Stimulated activated naive CD8-positive, alpha-beta T cell treated with anti-CD3 and anti-CD28 coated beads, Interleukin-15, amount 100 ng/mL, for 72 hours (primary cell): ENCODE results near the gene SCP2.
A peak's percentile ranks its signal among the peaks of the same experiment; 100 is the strongest.

Experiments
- ATAC-seq: fragments of 150-1000 bp; cut with Tn5 transposase; 2 replicates; pipeline ENCODE4 v1.10.0; 2021; ENCODE audit warnings: mild to moderate bottlenecking, moderate library complexity
- DNase-seq, 2 donors: peaks; one replicate each; pipeline ENCODE4 v3.0.0; 2021 to 2022
- H3K27ac Mint-ChIP-seq, 2 donors: one replicate each; pipeline ENCODE4 v1.8.0; 2022; ENCODE audit warnings: mild to moderate bottlenecking in 2 of 2, mixed read lengths in 2 of 2, moderate library complexity in 2 of 2
- H3K27me3 Mint-ChIP-seq: one replicate; pipeline ENCODE4 v1.8.0; 2022; ENCODE audit warnings: mixed read lengths
- H3K4me1 Mint-ChIP-seq: one replicate; pipeline ENCODE4 v1.8.0; 2022; ENCODE audit warnings: mild to moderate bottlenecking, mixed read lengths
- H3K4me3 Mint-ChIP-seq, 2 donors: one replicate each; pipeline ENCODE4 v1.8.0; 2022; ENCODE audit warnings: mild to moderate bottlenecking in 2 of 2, mixed read lengths in 2 of 2, moderate library complexity in 1 of 2
- H3K9me3 Mint-ChIP-seq, 2 donors: one replicate each; pipeline ENCODE4 v1.8.0; 2022; ENCODE audit warnings: mixed read lengths in 2 of 2

Gene SCP2

GRCh38 chr1:53062708-53063591, 135.9 kb downstream of the SCP2 start:
- peaks cover 20% of the 10 kb centered on the region for H3K4me1 Mint-ChIP-seq
- ATAC-seq (peak; percentile 47), DNase-seq (no peak)
- H3K27ac Mint-ChIP-seq, result peak overlapping the region in 1 of 2 donors; percentile 7
- H3K27me3 Mint-ChIP-seq, result peaks cover 70% of the 10 kb centered on the region
- no peaks in the 10 kb centered on the region for H3K9me3 Mint-ChIP-seq
- H3K4me3 Mint-ChIP-seq, result peak overlapping the region; percentile 60 to 73

GRCh38 chr1:53063744-53064515, 136.9 kb downstream of the SCP2 start:
- no peak for DNase-seq
- no peak for ATAC-seq
- Mint-ChIP-seq H3K27ac (no peak overlapping the region), H3K4me3 (no peak overlapping the region), H3K27me3 (peaks cover 70% of the 10 kb centered on the region), H3K9me3 (no peaks in the 10 kb centered on the region), H3K4me1 (peaks cover 20% of the 10 kb centered on the region)

GRCh38 chr1:53065391-53065790, 138.3 kb downstream of the SCP2 start:
- ATAC-seq (no peak), DNase-seq (no peak)
- Mint-ChIP-seq H3K27ac (no peak overlapping the region), H3K4me3 (no peak overlapping the region), H3K4me1 (peaks cover 20% of the 10 kb centered on the region), H3K27me3 (peaks cover 56% of the 10 kb centered on the region), H3K9me3 (no peaks in the 10 kb centered on the region)

GRCh38 chr1:53066488-53066887, 139.4 kb downstream of the SCP2 start:
- Mint-ChIP-seq H3K4me1 (peaks cover 20% of the 10 kb centered on the region), H3K9me3 (no peaks in the 10 kb centered on the region), H3K4me3 (no peak overlapping the region), H3K27ac (no peak overlapping the region), H3K27me3 (peaks cover 45% of the 10 kb centered on the region)
- no peak for DNase-seq
- ATAC-seq, result no peak

- ATAC-seq, result no peak
Measured at GRCh38 chr1:53066891-53067738, 140.0 kb downstream of the SCP2 start.

GRCh38 chr1:53067886-53068285, 140.8 kb downstream of the SCP2 start:
- Mint-ChIP-seq H3K9me3 (no peaks in the 10 kb centered on the region), H3K27me3 (peaks cover 31% of the 10 kb centered on the region), H3K4me1 (peaks cover 12% of the 10 kb centered on the region), H3K27ac (peak overlapping the region in 1 of 2 donors; percentile 85), H3K4me3 (no peak overlapping the region)
- no peak for ATAC-seq
- DNase-seq, result no peak

More at GRCh38 chr1:53066891-53067738, 140.0 kb downstream of the SCP2 start:
- no peaks in the 10 kb centered on the region for H3K9me3 Mint-ChIP-seq
- H3K4me3 Mint-ChIP-seq, result no peak overlapping the region
- DNase-seq, result no peak
- H3K4me1 Mint-ChIP-seq, result peaks cover 19% of the 10 kb centered on the region
- H3K27me3 Mint-ChIP-seq, result peaks cover 38% of the 10 kb centered on the region
- H3K27ac Mint-ChIP-seq, result peak overlapping the region in 1 of 2 donors; percentile 12

- Mint-ChIP-seq H3K4me1 (peaks cover 6% of the 10 kb centered on the region), H3K27me3 (peaks cover 24% of the 10 kb centered on the region), H3K9me3 (no peaks in the 10 kb centered on the region), H3K4me3 (no peak overlapping the region), H3K27ac (no peak overlapping the region)
- DNase-seq (no peak), ATAC-seq (no peak)
Measured at GRCh38 chr1:53068314-53069099, 141.4 kb downstream of the SCP2 start.

GRCh38 chr1:53069265-53069662, 142.2 kb downstream of the SCP2 start:
- ATAC-seq, result no peak
- H3K27me3 Mint-ChIP-seq, result peaks cover 17% of the 10 kb centered on the region

GRCh38 chr1:53069663-53070327, 142.7 kb downstream of the SCP2 start:
- no peak overlapping the region for H3K27ac Mint-ChIP-seq
- DNase-seq (no peak), ATAC-seq (peak; percentile 26)

More at GRCh38 chr1:53069265-53069662, 142.2 kb downstream of the SCP2 start:
- Mint-ChIP-seq H3K4me3 (no peak overlapping the region), H3K27ac (no peak overlapping the region), H3K4me1 (no peaks in the 10 kb centered on the region), H3K9me3 (no peaks in the 10 kb centered on the region)
- no peak for DNase-seq

GRCh38 chr1:53070621-53071020, 143.5 kb downstream of the SCP2 start:
- Mint-ChIP-seq H3K9me3 (no peaks in the 10 kb centered on the region), H3K4me3 (no peak overlapping the region), H3K4me1 (no peaks in the 10 kb centered on the region), H3K27ac (no peak overlapping the region), H3K27me3 (peaks cover 3% of the 10 kb centered on the region)
- ATAC-seq (no peak), DNase-seq (peak in 1 of 2 donors; percentile 2)

More at GRCh38 chr1:53069663-53070327, 142.7 kb downstream of the SCP2 start:
- Mint-ChIP-seq H3K4me1 (no peaks in the 10 kb centered on the region), H3K27me3 (peaks cover 12% of the 10 kb centered on the region), H3K4me3 (no peak overlapping the region), H3K9me3 (no peaks in the 10 kb centered on the region)

- Mint-ChIP-seq H3K9me3 (no peaks in the 10 kb centered on the region), H3K4me1 (no peaks in the 10 kb centered on the region), H3K27ac (peak overlapping the region in 1 of 2 donors; percentile 65), H3K27me3 (no peaks in the 10 kb centered on the region), H3K4me3 (no peak overlapping the region)
- DNase-seq (peak in 1 of 2 donors; percentile 6), ATAC-seq (no peak)
Measured at GRCh38 chr1:53071167-53071865, 144.2 kb downstream of the SCP2 start.

GRCh38 chr1:53071915-53072314, 144.8 kb downstream of the SCP2 start:
- no peak overlapping the region for H3K27ac Mint-ChIP-seq
- H3K9me3 Mint-ChIP-seq, result no peaks in the 10 kb centered on the region
- no peak for ATAC-seq

GRCh38 chr1:53073287-53073686, 146.2 kb downstream of the SCP2 start:
- H3K9me3 Mint-ChIP-seq, result no peaks in the 10 kb centered on the region
- no peaks in the 10 kb centered on the region for H3K27me3 Mint-ChIP-seq
- H3K4me1 Mint-ChIP-seq, result no peaks in the 10 kb centered on the region

More at GRCh38 chr1:53071915-53072314, 144.8 kb downstream of the SCP2 start:
- Mint-ChIP-seq H3K27me3 (no peaks in the 10 kb centered on the region), H3K4me1 (no peaks in the 10 kb centered on the region), H3K4me3 (no peak overlapping the region)
- DNase-seq, result no peak

More at GRCh38 chr1:53073287-53073686, 146.2 kb downstream of the SCP2 start:
- Mint-ChIP-seq H3K27ac (no peak overlapping the region), H3K4me3 (no peak overlapping the region)
- DNase-seq (no peak), ATAC-seq (no peak)
